PFSK-1 (cell line): ENCODE data around the gene SLX9.

Experiments
- POLR2AphosphoS5 ChIP-seq: IDR thresholded peaks from 2 replicates; pipeline ENCODE4 v1.6.1; 2012; ENCODE audit warnings: low read depth, mild to moderate bottlenecking, control low read depth, low read length, moderate library complexity
- SIN3A ChIP-seq: IDR thresholded peaks from 2 replicates; pipeline ENCODE4 v1.6.1; 2012; ENCODE audit warnings: mild to moderate bottlenecking, low read length, moderate library complexity, borderline replicate concordance; ENCODE audit not compliant: insufficient read depth
- TAF1 ChIP-seq: IDR thresholded peaks from 2 replicates; pipeline ENCODE4 v1.6.1; 2012; ENCODE audit warnings: low read length, control low read depth, borderline replicate concordance; ENCODE audit not compliant: insufficient read depth
- TF ChIP-seq, protein P1 (sequence below), 2 experiments: IDR thresholded peaks; 2 replicates each; pipeline versions ENCODE4 v1.6.1 to v1.8.0; 2011 to 2012; ENCODE audit warnings: low read depth in 2 of 2, low read length in 2 of 2, control low read depth in 1 of 2, inconsistent platforms in 1 of 2, mild to moderate bottlenecking in 1 of 2, moderate library complexity in 1 of 2; ENCODE audit not compliant: insufficient read depth in 1 of 2

DNA sequence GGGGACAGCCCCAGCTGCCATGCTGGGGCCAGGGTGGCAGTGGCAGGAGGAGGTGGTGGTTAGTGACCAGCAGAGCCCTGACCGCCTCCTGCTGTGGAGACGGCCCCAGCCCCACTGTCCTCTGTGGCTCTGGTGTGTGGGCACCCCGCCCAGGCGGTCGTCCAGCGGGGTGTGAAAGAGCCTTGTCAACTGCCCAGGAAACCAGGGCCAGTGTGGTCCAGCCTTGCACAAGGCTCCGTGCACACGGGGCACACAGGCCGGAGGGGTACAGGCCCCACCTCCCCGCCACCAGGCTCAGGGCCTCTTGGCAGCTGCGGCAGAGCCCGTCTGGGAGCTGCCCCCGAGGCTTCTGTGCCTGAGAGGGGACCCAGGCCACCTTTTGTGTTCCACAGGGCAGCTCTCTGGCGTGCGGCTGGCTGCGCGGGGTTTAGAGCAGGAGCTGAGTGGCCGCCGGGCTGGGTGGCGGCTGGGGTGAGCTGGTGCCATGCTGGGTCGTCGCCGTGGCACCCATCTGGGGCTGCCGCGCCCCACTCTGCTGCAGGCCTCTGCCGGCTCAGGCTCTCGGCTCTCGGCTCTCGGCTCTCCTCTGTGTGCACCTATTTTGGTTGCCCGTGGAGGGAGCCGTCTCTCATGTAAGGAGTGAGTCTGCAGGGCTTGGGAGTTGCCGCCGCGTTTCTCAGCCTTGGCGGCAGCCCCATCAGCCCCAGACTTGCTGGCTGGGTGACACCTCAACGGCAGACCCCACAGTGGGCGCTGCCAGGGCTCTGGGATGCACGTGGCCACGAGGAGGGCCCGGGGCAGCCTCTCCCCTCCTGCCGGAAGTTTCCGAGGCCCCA is 36.1 kb downstream of the SLX9 start:
- TF ChIP-seq POLR2AphosphoS5 (no peak), SIN3A (no peak), TAF1 (no peak)
- TF ChIP-seq, protein P1, sequence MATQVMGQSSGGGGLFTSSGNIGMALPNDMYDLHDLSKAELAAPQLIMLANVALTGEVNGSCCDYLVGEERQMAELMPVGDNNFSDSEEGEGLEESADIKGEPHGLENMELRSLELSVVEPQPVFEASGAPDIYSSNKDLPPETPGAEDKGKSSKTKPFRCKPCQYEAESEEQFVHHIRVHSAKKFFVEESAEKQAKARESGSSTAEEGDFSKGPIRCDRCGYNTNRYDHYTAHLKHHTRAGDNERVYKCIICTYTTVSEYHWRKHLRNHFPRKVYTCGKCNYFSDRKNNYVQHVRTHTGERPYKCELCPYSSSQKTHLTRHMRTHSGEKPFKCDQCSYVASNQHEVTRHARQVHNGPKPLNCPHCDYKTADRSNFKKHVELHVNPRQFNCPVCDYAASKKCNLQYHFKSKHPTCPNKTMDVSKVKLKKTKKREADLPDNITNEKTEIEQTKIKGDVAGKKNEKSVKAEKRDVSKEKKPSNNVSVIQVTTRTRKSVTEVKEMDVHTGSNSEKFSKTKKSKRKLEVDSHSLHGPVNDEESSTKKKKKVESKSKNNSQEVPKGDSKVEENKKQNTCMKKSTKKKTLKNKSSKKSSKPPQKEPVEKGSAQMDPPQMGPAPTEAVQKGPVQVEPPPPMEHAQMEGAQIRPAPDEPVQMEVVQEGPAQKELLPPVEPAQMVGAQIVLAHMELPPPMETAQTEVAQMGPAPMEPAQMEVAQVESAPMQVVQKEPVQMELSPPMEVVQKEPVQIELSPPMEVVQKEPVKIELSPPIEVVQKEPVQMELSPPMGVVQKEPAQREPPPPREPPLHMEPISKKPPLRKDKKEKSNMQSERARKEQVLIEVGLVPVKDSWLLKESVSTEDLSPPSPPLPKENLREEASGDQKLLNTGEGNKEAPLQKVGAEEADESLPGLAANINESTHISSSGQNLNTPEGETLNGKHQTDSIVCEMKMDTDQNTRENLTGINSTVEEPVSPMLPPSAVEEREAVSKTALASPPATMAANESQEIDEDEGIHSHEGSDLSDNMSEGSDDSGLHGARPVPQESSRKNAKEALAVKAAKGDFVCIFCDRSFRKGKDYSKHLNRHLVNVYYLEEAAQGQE (IDR thresholded peaks at IDR 0.05; ENCODE audit: insufficient read depth in 1 of 2, low read depth in 2 of 2, low read length in 2 of 2) = no peak
